CD4-positive, alpha-beta memory T cell (primary cell): ENCODE measurements around the gene EID2B. TPM values are rescaled to one million over a fixed set of nuclear protein-coding genes. Genes with fewer than 3 reads are reported as not detected.

Experiments
- CTCF ChIA-PET: fragments of 350-600 bp; sonication (Branson Sonifier 250); formaldehyde crosslinking; loops from one replicate; lab custom pipeline; 2021; ENCODE audit warnings: inconsistent platforms; ENCODE audit not compliant: partially characterized antibody; lab: Charles Lee
- POLR2A ChIA-PET: fragments of 350-600 bp; sonication (Branson Sonifier 250); formaldehyde crosslinking; loops from one replicate; lab custom pipeline; 2021; ENCODE audit not compliant: partially characterized antibody; lab: Charles Lee
- DNase-seq, 5 donors: peaks; one replicate each; pipeline versions ENCODE4 v3.0.0 to v3.0.0-alpha.2; 2020 to 2022; ENCODE audit warnings: mixed read lengths in 1 of 5
- H3K27ac ChIP-seq: one replicate; pipeline ENCODE4 v1.7.0; 2013; ENCODE audit warnings: low read depth, low read length
- H3K27me3 ChIP-seq: 2 replicates; pipeline ENCODE4 v1.7.0; 2013; ENCODE audit warnings: mild to moderate bottlenecking, low read length, moderate library complexity; ENCODE audit not compliant: insufficient read depth
- H3K36me3 ChIP-seq: 2 replicates; pipeline ENCODE4 v1.7.0; 2013; ENCODE audit warnings: mild to moderate bottlenecking, low read length, moderate library complexity; ENCODE audit not compliant: insufficient read depth
- H3K4me1 ChIP-seq: 2 replicates; pipeline ENCODE4 v1.7.0; 2013; ENCODE audit warnings: mild to moderate bottlenecking, low read length, moderate library complexity; ENCODE audit not compliant: insufficient read depth
- H3K4me3 ChIP-seq, 2 donors: one replicate each; pipeline ENCODE4 v1.7.0; 2013; ENCODE audit warnings: low read length in 2 of 2, mild to moderate bottlenecking in 1 of 2
- H3K9me3 ChIP-seq, 2 donors: one replicate each; pipeline ENCODE4 v1.7.0; 2013; ENCODE audit warnings: low read length in 2 of 2, control low read depth in 1 of 2; ENCODE audit not compliant: control insufficient read depth in 1 of 2
- H3K27ac Mint-ChIP-seq, 7 donors: one replicate each; pipeline ENCODE4 v1.8.0; 2020 to 2021; ENCODE audit warnings: mixed read lengths in 7 of 7, mild to moderate bottlenecking in 6 of 7, inconsistent platforms in 3 of 7, moderate library complexity in 3 of 7
- H3K27me3 Mint-ChIP-seq, 2 donors: one replicate each; pipeline ENCODE4 v1.8.0; 2020 to 2021; ENCODE audit warnings: mixed read lengths in 2 of 2
- H3K36me3 Mint-ChIP-seq, 2 donors: one replicate each; pipeline ENCODE4 v1.8.0; 2020 to 2021; ENCODE audit warnings: mixed read lengths in 2 of 2, inconsistent platforms in 1 of 2, mild to moderate bottlenecking in 1 of 2
- H3K4me1 Mint-ChIP-seq, 4 donors: one replicate each; pipeline ENCODE4 v1.8.0; 2020 to 2021; ENCODE audit warnings: mixed read lengths in 4 of 4, mild to moderate bottlenecking in 1 of 4
- H3K4me3 Mint-ChIP-seq, 8 donors: one replicate each; pipeline ENCODE4 v1.8.0; 2020 to 2021; ENCODE audit warnings: mixed read lengths in 8 of 8, mild to moderate bottlenecking in 7 of 8, moderate library complexity in 6 of 8, inconsistent platforms in 3 of 8
- H3K9me3 Mint-ChIP-seq, 8 donors: one replicate each; pipeline ENCODE4 v1.8.0; 2020 to 2021; ENCODE audit warnings: mixed read lengths in 8 of 8, mild to moderate bottlenecking in 5 of 8, inconsistent platforms in 3 of 8, moderate library complexity in 1 of 8
- intact Hi-C: fragments of 100-400 bp; cut with micrococcal nuclease; formaldehyde crosslinking; loops from one replicate; pipeline ENCODE4 v1.15.1; 2023
- polyA plus RNA-seq, 2 donors: library from polyadenylated mRNA; unstranded; fragments of 300-500 nt; fragmentation: Illumina TruSeq; gene quantifications; one replicate each; pipeline ENCODE4 v1.2.3, GENCODE V29; 2021
- total RNA-seq, 2 experiments: library from RNA; stranded (reverse); gene quantifications; one replicate each; pipeline ENCODE4 v1.2.3, GENCODE V29; 2021

The EID2B gene, protein sequence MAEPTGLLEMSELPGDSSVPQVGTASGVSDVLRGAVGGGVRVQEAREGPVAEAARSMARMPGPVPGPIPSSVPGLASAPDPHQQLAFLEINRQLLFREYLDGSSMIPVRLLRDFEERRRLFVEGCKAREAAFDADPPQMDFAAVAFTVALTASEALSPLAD
- total RNA-seq (1 to 10 TPM; 7.7 to 8.8 TPM), polyA plus RNA-seq (1 to 10 TPM; 6.1 to 7.8 TPM)

DNA sequence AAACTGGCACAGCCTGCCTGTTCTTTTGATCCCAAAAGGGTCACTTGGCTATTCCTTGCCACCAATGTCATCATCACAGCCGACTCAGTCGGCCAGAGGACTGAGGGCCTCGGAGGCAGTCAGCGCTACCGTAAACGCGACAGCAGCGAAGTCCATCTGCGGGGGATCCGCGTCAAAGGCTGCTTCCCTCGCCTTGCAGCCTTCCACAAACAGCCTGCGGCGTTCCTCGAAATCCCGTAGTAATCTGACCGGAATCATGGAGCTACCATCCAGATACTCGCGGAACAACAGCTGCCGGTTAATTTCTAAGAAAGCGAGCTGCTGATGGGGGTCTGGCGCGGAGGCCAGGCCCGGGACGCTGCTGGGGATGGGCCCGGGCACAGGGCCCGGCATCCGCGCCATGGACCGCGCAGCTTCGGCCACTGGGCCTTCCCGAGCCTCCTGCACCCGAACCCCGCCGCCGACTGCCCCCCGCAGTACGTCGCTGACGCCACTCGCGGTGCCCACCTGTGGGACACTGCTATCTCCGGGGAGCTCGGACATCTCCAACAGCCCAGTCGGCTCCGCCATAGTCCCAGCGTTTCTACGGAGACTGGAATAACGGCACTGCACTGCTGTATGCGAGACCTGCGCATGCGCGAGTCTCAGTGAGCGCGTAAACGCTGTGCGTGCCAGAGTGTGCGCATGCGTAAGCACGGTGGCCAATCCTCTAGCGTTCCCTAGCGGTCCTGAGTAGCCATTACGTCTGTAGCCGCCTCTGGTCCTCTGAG is at the start of gene EID2B:
EID2B (minus strand) TSS at position 620 of the 770 bp plus-strand sequence; CDS start at position 570, 50 bp downstream.
- no peaks in the 10 kb centered on the region for H3K36me3 ChIP-seq
- Mint-ChIP-seq H3K27me3 (no peaks in the 10 kb centered on the region), H3K4me1 (peaks cover 14 to 43% (median 28%) of the 10 kb centered on the region in 4 donors), H3K4me3 (peak within 1 kb of the TSS; percentile 91 to 96 (median 94)), H3K36me3 (peaks cover 6% of the 10 kb centered on the region in 2 donors), H3K27ac (peak within 1 kb of the TSS; percentile 81 to 95 (median 92)), H3K9me3 (no peaks in the 10 kb centered on the region)
- peaks cover 20% of the 10 kb centered on the region for H3K4me1 ChIP-seq
- no peaks in the 10 kb centered on the region for H3K9me3 ChIP-seq
- H3K27me3 ChIP-seq, result no peaks in the 10 kb centered on the region
- peak within 1 kb of the TSS; percentile 83 for H3K27ac ChIP-seq
- peak; percentile 92 to 95 (median 94) for DNase-seq
- intact Hi-C loops, result loop anchor here (1.0 to 10.0 kb wide), 9 partner anchors 35 to 410 kb away; partner anchors contain the start of genes DLL3, LRFN1, PLEKHG2 and TIMM50
- ChIA-PET POLR2A (interaction anchor here (0.7 to 2.1 kb wide), 13 partner anchors 13 to 141 kb away, joined by 3 to 14 read pairs (median 4); partner anchors contain the start of genes MED29, PAF1, RPS16 and SUPT5H), CTCF (interaction anchor here (0.6 to 4.3 kb wide), 30 partner anchors 8 to 422 kb away, joined by 3 to 56 read pairs (median 4); partner anchors contain the start of genes GMFG, MED29, PLEKHG2 and RPS16)
- H3K4me3 ChIP-seq, result peak within 1 kb of the TSS; percentile 19 to 92

DNA sequence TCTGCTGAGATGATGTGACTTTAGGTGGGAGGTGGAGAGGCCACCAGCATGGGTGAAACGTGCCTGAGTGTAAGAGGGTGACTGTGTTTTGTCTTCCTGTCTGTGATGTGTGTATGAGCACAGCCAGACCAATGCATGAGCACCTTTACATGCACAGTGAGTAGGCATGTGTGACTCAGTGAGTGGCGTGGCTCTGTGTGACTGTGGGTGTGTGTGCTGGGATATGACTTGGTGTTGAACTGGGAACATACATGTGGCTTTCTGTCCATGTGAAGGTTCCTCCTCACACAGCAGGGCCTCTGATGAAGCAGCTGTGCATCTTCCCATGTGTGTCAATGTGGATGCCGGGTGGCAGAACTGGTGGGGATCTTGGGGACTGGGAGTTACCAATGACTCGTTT is 49.8 kb upstream of the EID2B start:
- Histone ChIP-seq H3K27ac (no peak overlapping the region), H3K36me3 (no peaks in the 10 kb centered on the region), H3K4me3 (no peak overlapping the region), H3K4me1 (no peaks in the 10 kb centered on the region), H3K9me3 (no peaks in the 10 kb centered on the region), H3K27me3 (no peaks in the 10 kb centered on the region)
- ChIA-PET CTCF (no interaction called here), POLR2A (no interaction called here)
- Mint-ChIP-seq H3K9me3 (peaks cover 0 to 24% (median 11%) of the 10 kb centered on the region in 8 donors), H3K27ac (no peak overlapping the region), H3K36me3 (peaks cover 0 to 4% of the 10 kb centered on the region in 2 donors), H3K4me3 (no peak overlapping the region), H3K4me1 (no peaks in the 10 kb centered on the region), H3K27me3 (peaks cover 22 to 43% of the 10 kb centered on the region in 2 donors)
- no peak for DNase-seq
- intact Hi-C loops, result no loop called here

DNA sequence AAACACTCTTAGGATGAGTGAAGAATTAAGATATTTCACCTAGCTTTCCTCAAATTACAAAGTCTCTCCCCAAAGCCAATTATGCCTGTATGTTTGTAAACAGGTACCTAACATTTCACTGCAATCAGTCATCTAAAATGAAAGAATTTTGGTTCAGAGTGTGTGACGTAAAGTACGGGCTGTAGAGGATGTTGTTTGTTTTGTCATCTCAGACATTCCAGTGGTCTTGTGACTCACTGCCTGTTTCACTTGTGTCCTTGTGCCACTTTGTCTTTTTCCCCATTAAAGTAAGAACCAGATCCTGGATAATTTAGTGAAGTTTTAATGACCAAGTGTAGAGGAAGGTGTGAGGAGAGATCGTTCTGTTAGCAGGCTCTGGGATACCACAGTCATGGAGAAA is 36.0 kb upstream of the EID2B start:
- Mint-ChIP-seq H3K27ac (no peak overlapping the region), H3K4me3 (no peak overlapping the region), H3K36me3 (peaks cover 0 to 1% of the 10 kb centered on the region in 2 donors), H3K4me1 (no peaks in the 10 kb centered on the region), H3K9me3 (peaks cover 0 to 10% (median 7%) of the 10 kb centered on the region in 8 donors), H3K27me3 (peaks cover 7 to 16% of the 10 kb centered on the region in 2 donors)
- CTCF ChIA-PET, result no interaction called here
- Histone ChIP-seq H3K9me3 (no peaks in the 10 kb centered on the region), H3K4me3 (no peak overlapping the region), H3K27me3 (no peaks in the 10 kb centered on the region), H3K27ac (no peak overlapping the region), H3K36me3 (no peaks in the 10 kb centered on the region), H3K4me1 (no peaks in the 10 kb centered on the region)
- POLR2A ChIA-PET, result no interaction called here
- intact Hi-C loops, result no loop called here
- no peak for DNase-seq

GRCh38 chr19:39566064-39566463 is 33.4 kb upstream of the EID2B start:
- H3K36me3 Mint-ChIP-seq, result no peaks in the 10 kb centered on the region
- Histone ChIP-seq H3K36me3 (no peaks in the 10 kb centered on the region), H3K9me3 (no peaks in the 10 kb centered on the region), H3K4me1 (no peaks in the 10 kb centered on the region), H3K4me3 (no peak overlapping the region), H3K27me3 (no peaks in the 10 kb centered on the region), H3K27ac (no peak overlapping the region)
- H3K4me1 Mint-ChIP-seq, result no peaks in the 10 kb centered on the region
- H3K4me3 Mint-ChIP-seq, result no peak overlapping the region
- no peak overlapping the region for H3K27ac Mint-ChIP-seq
- ChIA-PET CTCF (interaction anchor here (1.9 kb wide), 1 partner anchor 15 kb away, joined by 4 read pairs; no protein-coding TSS in a partner anchor), POLR2A (no interaction called here)
- intact Hi-C loops, result no loop called here
- peaks cover 0 to 2% (median 0%) of the 10 kb centered on the region in 8 donors for H3K9me3 Mint-ChIP-seq
- peaks cover 0 to 11% of the 10 kb centered on the region in 2 donors for H3K27me3 Mint-ChIP-seq
- DNase-seq, result no peak

DNA sequence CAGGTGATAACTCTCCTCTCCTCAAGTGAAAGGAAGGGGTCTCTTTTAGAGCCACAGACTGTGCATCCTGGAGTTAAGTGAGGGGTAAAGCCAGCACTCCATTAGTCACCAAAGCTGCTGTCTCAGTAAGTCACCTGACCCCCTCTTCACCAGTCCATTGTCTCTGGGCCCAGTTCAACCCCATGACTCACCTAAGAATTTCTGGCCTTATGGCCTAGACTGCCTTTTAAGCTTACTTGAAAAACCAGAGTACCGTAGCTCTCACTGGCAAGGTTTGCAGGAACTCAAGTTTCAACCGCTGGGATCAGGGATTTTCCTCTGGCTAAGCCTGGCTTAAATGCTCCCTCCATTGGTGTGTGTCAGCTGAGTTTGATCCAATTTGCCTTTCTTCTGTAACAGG is 30.8 kb upstream of the EID2B start:
- CTCF ChIA-PET, result no interaction called here
- peaks cover 0 to 2% (median 0%) of the 10 kb centered on the region in 8 donors for H3K9me3 Mint-ChIP-seq
- no peaks in the 10 kb centered on the region for H3K9me3 ChIP-seq

DNA sequence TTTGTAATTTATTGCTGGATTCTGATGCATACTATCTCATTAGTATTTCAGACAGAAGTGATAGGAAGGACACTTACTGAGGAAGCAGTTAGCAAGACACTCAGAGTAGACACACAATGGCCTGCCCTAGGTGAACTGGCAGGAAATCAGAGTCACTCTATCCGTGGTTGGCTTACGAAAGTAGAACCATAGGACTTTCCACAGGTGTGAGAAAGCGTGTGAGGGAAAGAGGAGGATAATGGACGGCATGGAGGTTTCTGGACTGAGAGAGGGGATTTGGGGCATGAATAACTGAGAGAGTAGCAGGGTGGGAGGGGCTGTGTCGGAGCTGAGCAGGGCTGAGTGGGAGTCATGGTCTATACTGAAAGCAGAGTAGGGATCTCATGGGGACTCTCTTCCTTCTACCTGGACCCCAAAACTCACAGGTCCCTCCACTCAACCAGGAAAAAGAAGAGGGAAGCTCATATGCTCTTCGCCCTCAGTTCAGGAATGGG is 26.0 kb upstream of the EID2B start:
- DNase-seq, result peak in 3 of 5 donors; percentile 38 to 44 (median 43)
- peak overlapping the region; percentile 37 to 41 for H3K4me3 ChIP-seq
- ChIA-PET POLR2A (interaction anchor here (0.9 to 1.2 kb wide), 3 partner anchors 14 to 283 kb away, joined by 3 to 4 read pairs (median 3); partner anchors contain the start of gene SUPT5H), CTCF (no interaction called here)
- Mint-ChIP-seq H3K9me3 (peaks cover 0 to 2% (median 0%) of the 10 kb centered on the region in 8 donors), H3K36me3 (no peaks in the 10 kb centered on the region), H3K4me3 (peak overlapping the region; percentile 79 to 93 (median 85)), H3K27ac (peak overlapping the region; percentile 77 to 99 (median 96)), H3K4me1 (peaks cover 21 to 25% (median 22%) of the 10 kb centered on the region in 4 donors), H3K27me3 (no peaks in the 10 kb centered on the region)
- no peaks in the 10 kb centered on the region for H3K27me3 ChIP-seq
- H3K27ac ChIP-seq, result peak overlapping the region; percentile 16
- no peaks in the 10 kb centered on the region for H3K36me3 ChIP-seq
- H3K9me3 ChIP-seq, result no peaks in the 10 kb centered on the region
- intact Hi-C loops, result loop anchor here (2.0 kb wide), 1 partner anchor 114 kb away; no protein-coding TSS in a partner anchor
- H3K4me1 ChIP-seq, result peaks cover 23% of the 10 kb centered on the region

More for the DNA sequence above, 30.8 kb upstream of the EID2B start:
- Histone ChIP-seq H3K27ac (no peak overlapping the region), H3K4me3 (no peak overlapping the region), H3K4me1 (peaks cover 10% of the 10 kb centered on the region), H3K36me3 (no peaks in the 10 kb centered on the region), H3K27me3 (no peaks in the 10 kb centered on the region)
- intact Hi-C loops, result no loop called here
- Mint-ChIP-seq H3K27me3 (peaks cover 0 to 1% of the 10 kb centered on the region in 2 donors), H3K36me3 (no peaks in the 10 kb centered on the region), H3K4me1 (peaks cover 6 to 12% (median 10%) of the 10 kb centered on the region in 4 donors), H3K27ac (no peak overlapping the region), H3K4me3 (no peak overlapping the region)
- POLR2A ChIA-PET, result interaction anchor here (0.5 to 0.9 kb wide), 2 partner anchors 108 to 204 kb away, joined by 3 read pairs; no protein-coding TSS in a partner anchor
- no peak for DNase-seq
